Measurements from ENCODE around the gene NEMP1.

Gene NEMP1

GRCh38 chr12:57111031-57111734 is 32.6 kb upstream of the NEMP1 start, which contains the start of gene STAT6:
TSS of gene STAT6 (minus strand) at chr12:57111362. CDS start at chr12:57108278, 3,084 bp downstream.
- no peaks in the 10 kb centered on the region for H3K9me3 Mint-ChIP-seq
- peak within 1 kb of the TSS; percentile 92 for H3K4me3 Mint-ChIP-seq
- peaks cover 10% of the 10 kb centered on the region for H3K36me3 Mint-ChIP-seq
- peaks cover 45% of the 10 kb centered on the region for H3K4me1 Mint-ChIP-seq
- peak within 1 kb of the TSS; percentile 95 for H3K27ac Mint-ChIP-seq
- no peaks in the 10 kb centered on the region for H3K27me3 Mint-ChIP-seq

GRCh38 chr12:57110104-57111030 is 31.8 kb upstream of the NEMP1 start:
- Mint-ChIP-seq H3K4me1 (peaks cover 48% of the 10 kb centered on the region), H3K9me3 (no peaks in the 10 kb centered on the region)

GRCh38 chr12:57109207-57110103 is 30.9 kb upstream of the NEMP1 start:
- no peaks in the 10 kb centered on the region for H3K27me3 Mint-ChIP-seq
- peaks cover 10% of the 10 kb centered on the region for H3K36me3 Mint-ChIP-seq
- peak overlapping the region; percentile 92 for H3K4me3 Mint-ChIP-seq
- H3K27ac Mint-ChIP-seq, result peak overlapping the region; percentile 95
- no peaks in the 10 kb centered on the region for H3K9me3 Mint-ChIP-seq
- H3K4me1 Mint-ChIP-seq, result peaks cover 52% of the 10 kb centered on the region

More at GRCh38 chr12:57110104-57111030, 31.8 kb upstream of the NEMP1 start:
- Mint-ChIP-seq H3K36me3 (peaks cover 10% of the 10 kb centered on the region), H3K4me3 (peak overlapping the region; percentile 92), H3K27ac (peak overlapping the region; percentile 95), H3K27me3 (no peaks in the 10 kb centered on the region)

- peaks cover 59% of the 10 kb centered on the region for H3K4me1 Mint-ChIP-seq
- no peaks in the 10 kb centered on the region for H3K27me3 Mint-ChIP-seq
- no peaks in the 10 kb centered on the region for H3K9me3 Mint-ChIP-seq
- peaks cover 10% of the 10 kb centered on the region for H3K36me3 Mint-ChIP-seq
- peak overlapping the region; percentile 79 for H3K27ac Mint-ChIP-seq
- peak overlapping the region; percentile 92 for H3K4me3 Mint-ChIP-seq
Observed at GRCh38 chr12:57107456-57108155, 29.0 kb upstream of the NEMP1 start.

GRCh38 chr12:57106021-57106708 is 27.6 kb upstream of the NEMP1 start:
- H3K4me1 Mint-ChIP-seq, result peaks cover 65% of the 10 kb centered on the region

GRCh38 chr12:57105011-57105753 is 26.6 kb upstream of the NEMP1 start:
- Mint-ChIP-seq H3K27ac (no peak overlapping the region), H3K9me3 (no peaks in the 10 kb centered on the region), H3K4me3 (no peak overlapping the region), H3K27me3 (no peaks in the 10 kb centered on the region), H3K4me1 (peaks cover 73% of the 10 kb centered on the region), H3K36me3 (peaks cover 12% of the 10 kb centered on the region)

More at GRCh38 chr12:57106021-57106708, 27.6 kb upstream of the NEMP1 start:
- Mint-ChIP-seq H3K27me3 (no peaks in the 10 kb centered on the region), H3K36me3 (peaks cover 10% of the 10 kb centered on the region), H3K4me3 (no peak overlapping the region), H3K9me3 (no peaks in the 10 kb centered on the region), H3K27ac (peak overlapping the region; percentile 42)

GRCh38 chr12:57104292-57104910 is 25.8 kb upstream of the NEMP1 start:
- H3K4me3 Mint-ChIP-seq, result no peak overlapping the region
- H3K4me1 Mint-ChIP-seq, result peaks cover 71% of the 10 kb centered on the region
- peak overlapping the region; percentile 41 for H3K27ac Mint-ChIP-seq
- no peaks in the 10 kb centered on the region for H3K27me3 Mint-ChIP-seq
- no peaks in the 10 kb centered on the region for H3K9me3 Mint-ChIP-seq
- H3K36me3 Mint-ChIP-seq, result peaks cover 13% of the 10 kb centered on the region

- Mint-ChIP-seq H3K9me3 (no peaks in the 10 kb centered on the region), H3K27ac (peak overlapping the region; percentile 41), H3K4me1 (peaks cover 72% of the 10 kb centered on the region), H3K27me3 (no peaks in the 10 kb centered on the region), H3K4me3 (no peak overlapping the region), H3K36me3 (peaks cover 12% of the 10 kb centered on the region)
Observed at GRCh38 chr12:57103856-57104255, 25.3 kb upstream of the NEMP1 start.

GRCh38 chr12:57101892-57102695 is 23.5 kb upstream of the NEMP1 start:
- Mint-ChIP-seq H3K9me3 (no peaks in the 10 kb centered on the region), H3K4me3 (no peak overlapping the region), H3K4me1 (peaks cover 59% of the 10 kb centered on the region), H3K27ac (peak overlapping the region; percentile 51), H3K27me3 (no peaks in the 10 kb centered on the region), H3K36me3 (peaks cover 10% of the 10 kb centered on the region)

GRCh38 chr12:57099766-57100165 is 21.2 kb upstream of the NEMP1 start:
- Mint-ChIP-seq H3K4me3 (no peak overlapping the region), H3K4me1 (peaks cover 65% of the 10 kb centered on the region), H3K36me3 (peaks cover 16% of the 10 kb centered on the region), H3K9me3 (no peaks in the 10 kb centered on the region), H3K27ac (peak overlapping the region; percentile 93), H3K27me3 (no peaks in the 10 kb centered on the region)

GRCh38 chr12:57099047-57099714 is 20.6 kb upstream of the NEMP1 start:
- Mint-ChIP-seq H3K4me3 (no peak overlapping the region), H3K27ac (peak overlapping the region; percentile 93), H3K4me1 (peaks cover 64% of the 10 kb centered on the region), H3K36me3 (peaks cover 16% of the 10 kb centered on the region), H3K9me3 (no peaks in the 10 kb centered on the region), H3K27me3 (no peaks in the 10 kb centered on the region)

- Mint-ChIP-seq H3K27ac (peak overlapping the region; percentile 26), H3K4me3 (no peak overlapping the region), H3K36me3 (peaks cover 16% of the 10 kb centered on the region), H3K4me1 (peaks cover 62% of the 10 kb centered on the region), H3K27me3 (no peaks in the 10 kb centered on the region), H3K9me3 (no peaks in the 10 kb centered on the region)
Observed at GRCh38 chr12:57098546-57098945, 20.0 kb upstream of the NEMP1 start.

All from activated naive CD4-positive, alpha-beta T cell treated with anti-CD3 and anti-CD28 coated beads, Interleukin-2, amount 50 U/mL, for 24 hours (primary cell).